GM04503 (cell line): ENCODE data around the gene ENPP3.

Experiments
- DNase-seq: peaks from one replicate; pipeline ENCODE4 v3.0.0-alpha.2; 2012; ENCODE audit warnings: low read depth

The ENPP3 gene

GRCh38 chr6:131765081-131765803, 128.1 kb downstream of the ENPP3 start:
- DNase-seq = no peak

- DNase-seq = no peak
These were observed 128.7 kb downstream of the ENPP3 start for GRCh38 chr6:131765804-131766135.

GRCh38 chr6:131766631-131767030, 129.5 kb downstream of the ENPP3 start:
- DNase-seq = no peak

GRCh38 chr6:131768964-131769363, 131.9 kb downstream of the ENPP3 start:
- no peak for DNase-seq

- DNase-seq = no peak
These were observed 132.5 kb downstream of the ENPP3 start for GRCh38 chr6:131769385-131770141.

- no peak for DNase-seq
These were observed 133.7 kb downstream of the ENPP3 start for GRCh38 chr6:131770776-131771175.

GRCh38 chr6:131773284-131773950, 136.3 kb downstream of the ENPP3 start:
- no peak for DNase-seq

- no peak for DNase-seq
These were observed 138.8 kb downstream of the ENPP3 start for GRCh38 chr6:131775886-131776285.

GRCh38 chr6:131776985-131777384, 139.9 kb downstream of the ENPP3 start:
- no peak for DNase-seq

GRCh38 chr6:131778169-131778568, 141.1 kb downstream of the ENPP3 start:
- DNase-seq = no peak

- DNase-seq = no peak
These were observed 142.2 kb downstream of the ENPP3 start for GRCh38 chr6:131779304-131779703.

GRCh38 chr6:131780600-131780999, 143.5 kb downstream of the ENPP3 start:
- DNase-seq = no peak

GRCh38 chr6:131781687-131782086, 144.6 kb downstream of the ENPP3 start:
- DNase-seq = no peak

- DNase-seq = no peak
These were observed 145.7 kb downstream of the ENPP3 start for GRCh38 chr6:131782764-131783163.

- DNase-seq = no peak
These were observed 147.5 kb downstream of the ENPP3 start for GRCh38 chr6:131784561-131784960.

- DNase-seq = no peak
These were observed 150.0 kb downstream of the ENPP3 start for GRCh38 chr6:131787079-131787478.

- DNase-seq = no peak
These were observed 150.9 kb downstream of the ENPP3 start for GRCh38 chr6:131787766-131788712.

GRCh38 chr6:131789219-131789618, 152.1 kb downstream of the ENPP3 start:
- DNase-seq = no peak

GRCh38 chr6:131791476-131791875, 154.4 kb downstream of the ENPP3 start:
- DNase-seq = no peak

GRCh38 chr6:131792091-131792496, 155.0 kb downstream of the ENPP3 start:
- no peak for DNase-seq

GRCh38 chr6:131795366-131795765, 158.3 kb downstream of the ENPP3 start:
- no peak for DNase-seq
